Raji (cell line): ENCODE measurements around the gene TRPC4.

Source experiments
- POLR2A ChIP-seq: IDR thresholded peaks from 2 replicates; pipeline ENCODE4 v1.6.1; 2011; ENCODE audit warnings: low read depth, low read length, control low read depth; ENCODE audit not compliant: insufficient read depth

The TRPC4 gene

GRCh38 chr13:37617173-37617572 lies 252.4 kb downstream of the TRPC4 start:
- TF ChIP-seq POLR2A = no peak

GRCh38 chr13:37616131-37616530 lies 253.4 kb downstream of the TRPC4 start:
- TF ChIP-seq POLR2A = no peak

DNA sequence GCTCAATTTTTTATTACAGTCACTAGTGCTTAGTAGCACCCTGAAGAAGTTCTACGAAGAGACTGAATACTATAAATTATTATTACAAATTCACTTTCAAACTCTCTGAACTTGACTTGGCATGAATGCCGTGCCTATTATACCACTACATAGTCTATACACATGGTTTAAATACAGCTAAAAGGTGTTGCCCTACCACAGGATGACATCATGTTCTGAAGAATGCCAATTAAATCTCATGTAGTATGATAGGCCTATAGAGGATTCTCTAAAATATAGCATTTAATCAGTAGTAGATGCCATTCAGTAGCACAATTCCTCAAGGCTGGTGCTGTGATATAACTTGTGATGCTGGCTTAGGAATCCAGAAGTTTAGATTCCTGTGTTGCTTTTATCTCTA lies 254.3 kb downstream of the TRPC4 start:
- TF ChIP-seq POLR2A = no peak

- TF ChIP-seq POLR2A = no peak
Measured at GRCh38 chr13:37613638-37614037, 255.9 kb downstream of the TRPC4 start.

GRCh38 chr13:37613236-37613635 lies 256.3 kb downstream of the TRPC4 start:
- TF ChIP-seq POLR2A = no peak

DNA sequence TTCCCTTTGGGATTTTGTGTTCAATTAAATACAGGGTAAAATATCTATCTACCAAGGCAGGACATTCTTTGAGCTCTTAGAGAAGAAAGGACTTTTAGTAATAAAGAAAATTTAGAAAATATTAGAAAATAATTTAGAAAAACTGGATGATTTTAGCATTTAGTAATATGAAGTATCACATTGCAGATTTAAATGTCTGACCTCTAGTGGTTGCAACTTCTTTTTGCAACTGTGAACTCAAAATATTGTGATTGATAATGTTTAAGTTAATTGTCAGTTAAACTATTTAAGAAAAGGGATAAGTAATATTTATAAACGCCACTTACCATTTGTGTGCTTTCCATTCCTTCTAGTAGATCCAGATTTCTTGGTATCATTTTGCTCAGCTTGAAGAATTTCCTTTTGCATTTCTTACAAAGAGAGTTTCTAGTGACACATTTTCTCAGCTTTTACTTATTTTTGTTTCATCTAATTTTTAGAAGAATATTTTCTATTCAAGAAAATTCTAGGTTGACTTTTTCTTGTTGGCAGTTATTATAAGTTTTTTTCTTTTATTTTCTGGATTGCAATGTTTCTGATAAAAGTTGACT lies 260.7 kb downstream of the TRPC4 start:
- TF ChIP-seq POLR2A = no peak

GRCh38 chr13:37602733-37603381 lies 266.7 kb downstream of the TRPC4 start:
- TF ChIP-seq POLR2A = no peak

- no peak for TF ChIP-seq POLR2A
Measured at GRCh38 chr13:37601648-37602440, 267.7 kb downstream of the TRPC4 start.

DNA sequence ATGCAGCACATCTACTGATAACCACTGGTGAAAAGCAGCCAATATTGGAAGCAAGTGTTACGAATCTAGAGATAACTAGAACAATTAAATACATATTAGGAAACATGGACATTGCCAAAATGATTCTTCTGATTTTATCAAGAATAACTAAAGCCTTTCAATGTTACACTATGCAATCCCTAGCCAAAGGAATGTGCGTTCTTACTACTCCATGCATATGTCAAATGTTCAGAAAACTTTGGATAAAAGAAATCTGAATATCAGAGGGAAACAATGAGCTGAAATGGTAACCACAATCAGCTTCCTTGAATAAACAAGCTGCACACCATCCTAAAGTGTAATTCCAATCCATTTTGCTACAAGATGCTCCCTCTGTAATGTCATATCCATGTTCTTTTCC lies 270.1 kb downstream of the TRPC4 start:
- no peak for TF ChIP-seq POLR2A

- no peak for TF ChIP-seq POLR2A
Measured at GRCh38 chr13:37598597-37598996, 271.0 kb downstream of the TRPC4 start, which contains the start of gene POSTN. TSS of gene POSTN (minus strand) at chr13:37598768. CDS start at chr13:37598726, 42 bp downstream.

- TF ChIP-seq POLR2A = no peak
Measured at GRCh38 chr13:37597477-37598025, 272.0 kb downstream of the TRPC4 start.

DNA sequence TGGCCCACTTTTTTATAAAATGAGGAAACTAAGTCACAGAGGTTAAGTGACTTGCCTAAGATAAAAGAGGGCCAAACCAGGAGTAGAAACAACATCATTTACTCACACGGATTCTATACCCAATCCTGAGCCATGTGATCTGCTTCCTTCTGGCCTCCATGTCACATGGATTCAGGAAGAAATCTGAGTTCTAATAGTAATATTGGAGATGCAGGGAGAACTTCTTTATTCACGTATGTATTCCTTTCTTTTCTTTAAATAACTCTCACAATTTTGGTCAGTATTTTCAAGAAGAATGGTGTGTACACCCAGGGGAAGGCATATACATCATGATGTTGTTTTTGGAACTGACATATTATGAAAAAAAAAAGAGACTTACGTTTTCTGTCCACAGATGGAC lies 272.8 kb downstream of the TRPC4 start:
- TF ChIP-seq POLR2A = no peak

DNA sequence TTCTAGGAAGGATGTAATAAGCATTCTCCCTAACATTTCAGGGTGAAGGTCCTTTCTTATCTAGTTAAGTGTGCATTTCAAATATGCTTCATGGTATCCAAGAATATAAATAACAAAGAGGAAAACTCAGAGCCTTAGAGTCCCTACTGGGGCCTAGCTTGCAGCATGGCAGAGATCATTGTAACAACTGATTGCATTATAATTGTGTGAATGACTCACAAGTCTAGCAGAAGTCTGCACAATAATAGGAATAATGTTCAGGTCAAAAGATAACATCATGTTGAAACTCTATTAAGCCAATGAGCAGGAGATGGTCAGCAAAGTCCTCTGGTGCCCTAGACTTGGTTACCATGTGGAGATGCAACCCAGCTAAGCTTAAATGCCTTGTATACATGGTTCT lies 274.4 kb downstream of the TRPC4 start:
- TF ChIP-seq POLR2A = no peak

DNA sequence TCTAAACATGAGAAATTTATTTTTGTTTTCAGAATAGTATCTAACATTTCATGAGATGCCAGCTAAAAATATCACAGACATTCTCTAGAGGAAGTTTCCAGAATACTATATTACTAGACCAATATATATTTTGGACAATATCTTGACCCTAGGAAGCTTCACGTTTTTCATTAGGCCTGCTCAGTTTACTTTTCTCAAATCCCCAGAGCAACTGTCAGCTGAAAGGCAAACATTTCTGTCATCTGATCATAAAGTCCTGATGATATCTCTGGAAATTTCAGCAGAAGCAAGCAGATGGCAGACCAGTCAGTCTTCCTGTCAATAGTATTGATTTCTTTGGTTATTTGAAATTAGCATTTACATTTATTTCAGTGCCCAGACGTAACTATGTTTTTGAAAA lies 275.0 kb downstream of the TRPC4 start:
- no peak for TF ChIP-seq POLR2A

- no peak for TF ChIP-seq POLR2A
Measured at GRCh38 chr13:37587236-37587635, 282.3 kb downstream of the TRPC4 start.
